Lower leg skin (tissue), 4 donors: ENCODE results near the gene NDRG3. TPM values are rescaled to one million over a fixed set of nuclear protein-coding genes. Genes with fewer than 3 reads are reported as not detected.
"Not testable (repeated sequence)": the region's sequence is repeated elsewhere in the genome, so short reads cannot be mapped to it uniquely, and the experiment has no call there.

Experiments used
- DNase-seq, 2 donors: peaks; one replicate each; pipeline ENCODE4 v3.0.0-alpha.2; 2019; ENCODE audit warnings: low spot score in 2 of 2
- H3K4me3 ChIP-seq: fragments of 200-600 bp; sonication (generic); 2 replicates; pipeline ENCODE4 v1.5.1; 2017; ENCODE audit warnings: mild to moderate bottlenecking, low read depth; ENCODE audit not compliant: poor library complexity, severe bottlenecking
- CTCF ChIP-seq, 3 donors: fragments of 450-650 bp; IDR thresholded peaks; one replicate each; pipeline ENCODE4 v1.5.1; 2016; ENCODE audit warnings: antibody characterized with exemption in 3 of 3, mild to moderate bottlenecking in 3 of 3, moderate library complexity in 2 of 3
- POLR2A ChIP-seq, 2 donors: fragments of 450-650 bp; IDR thresholded peaks; one replicate each; pipeline ENCODE4 v1.6.1; 2016 to 2017; ENCODE audit warnings: antibody characterized with exemption in 2 of 2, mild to moderate bottlenecking in 1 of 2, moderate library complexity in 1 of 2
- WGBS, 2 donors: methylation state at CpG; one replicate each; pipeline ENCODE4 v1.1.5; 2018; 5-methylcytosine and 5-hydroxymethylcytosine counted together
- intact Hi-C: fragments of 100-400 bp; cut with DNase I; formaldehyde crosslinking; loops from one replicate; pipeline ENCODE4 v1.15.0; 2023; ENCODE audit warnings: low total_unique reads
- total RNA-seq, 4 donors: library from RNA; depleted of rRNA; stranded (reverse); fragments of >200 nt; gene quantifications; one replicate each; pipeline ENCODE4 v1.1.0, GENCODE V29; 2016

The NDRG3 gene
- total RNA-seq, 4 donors from 2014 or later, result 16.6 to 21.8 (median 19.8) TPM

- H3K4me3 ChIP-seq, result no peak overlapping the region
- intact Hi-C loops, result no loop called here
- 82 to 85% methylated on average over 3 of the region's 3 CpGs for WGBS, 2 donors
- no peak for DNase-seq
- no peak for TF ChIP-seq CTCF (IDR thresholded peaks at IDR 0.05)
- no peak for TF ChIP-seq POLR2A (IDR thresholded peaks at IDR 0.05)
Observed at GRCh38 chr20:36717021-36717420, 28.9 kb downstream of the NDRG3 start.

GRCh38 chr20:36712775-36713174 lies 33.1 kb downstream of the NDRG3 start:
- TF ChIP-seq CTCF (IDR thresholded peaks at IDR 0.05) (no peak), POLR2A (IDR thresholded peaks at IDR 0.05) (no peak)
- WGBS, 2 donors, result 94 to 100% methylated on average over 1 of the region's 1 CpG
- no peak overlapping the region for H3K4me3 ChIP-seq
- no peak for DNase-seq
- intact Hi-C loops, result no loop called here

GRCh38 chr20:36709126-36709525 lies 36.8 kb downstream of the NDRG3 start:
- DNase-seq, result no peak
- intact Hi-C loops, result no loop called here
- no peak for TF ChIP-seq CTCF (IDR thresholded peaks at IDR 0.05)
- no peak for TF ChIP-seq POLR2A (IDR thresholded peaks at IDR 0.05)
- no peak overlapping the region for H3K4me3 ChIP-seq
- 70 to 82% methylated on average over 5 of the region's 5 CpGs for WGBS, 2 donors

GRCh38 chr20:36703530-36703929 lies 42.4 kb downstream of the NDRG3 start:
- DNase-seq, result no peak
- intact Hi-C loops, result no loop called here
- H3K4me3 ChIP-seq, result no peak overlapping the region
- TF ChIP-seq POLR2A (IDR thresholded peaks at IDR 0.05) (no peak), CTCF (IDR thresholded peaks at IDR 0.05) (no peak)
- WGBS, 2 donors, result 93 to 96% methylated on average over 4 of the region's 4 CpGs

- intact Hi-C loops, result no loop called here
- WGBS, 2 donors, result 81 to 92% methylated on average over 3 of the region's 3 CpGs
- DNase-seq, result no peak
- H3K4me3 ChIP-seq, result no peak overlapping the region
- TF ChIP-seq CTCF (IDR thresholded peaks at IDR 0.05) (no peak), POLR2A (IDR thresholded peaks at IDR 0.05) (no peak)
Observed at GRCh38 chr20:36700438-36700837, 45.5 kb downstream of the NDRG3 start.

- intact Hi-C loops, H3K4me3 ChIP-seq, DNase-seq: not testable (repeated sequence)
- WGBS, 2 donors, result 80 to 82% methylated on average over 8 of the region's 8 CpGs
Observed at GRCh38 chr20:36695467-36695866, 50.4 kb downstream of the NDRG3 start.
